H9 (cell line): ENCODE results near the gene SAP25. TPM values are rescaled to one million over a fixed set of nuclear protein-coding genes. Genes with fewer than 3 reads are reported as not detected.

Experiments used
- DNase-seq: peaks from one replicate; pipeline ENCODE4 v3.0.0-alpha.2; 2017
- H2AFZ ChIP-seq: one replicate; pipeline ENCODE4 v1.6.1; 2013; ENCODE audit warnings: mild to moderate bottlenecking, low read length, control low read depth, moderate library complexity
- H2AK5ac ChIP-seq: 2 replicates; pipeline ENCODE4 v1.6.1; 2013; ENCODE audit warnings: low read length, control low read depth, mixed read lengths; ENCODE audit not compliant: insufficient read length
- H2BK120ac ChIP-seq: one replicate; pipeline ENCODE4 v1.6.1; 2013; ENCODE audit warnings: low read depth, mild to moderate bottlenecking, low read length, control low read depth, inconsistent platforms; ENCODE audit not compliant: poor library complexity, severe bottlenecking
- H2BK12ac ChIP-seq: 2 replicates; pipeline ENCODE4 v1.6.1; 2013; ENCODE audit warnings: low read length, control low read depth, mixed read lengths, low read depth; ENCODE audit not compliant: insufficient read length
- H2BK15ac ChIP-seq: 2 replicates; pipeline ENCODE4 v1.6.1; 2013; ENCODE audit warnings: low read depth, low read length, control low read depth
- H2BK20ac ChIP-seq: one replicate; pipeline ENCODE4 v1.6.1; 2013; ENCODE audit warnings: low read depth, mild to moderate bottlenecking, low read length, control low read depth, inconsistent platforms; ENCODE audit not compliant: poor library complexity, severe bottlenecking
- H2BK5ac ChIP-seq: 2 replicates; pipeline ENCODE4 v1.6.1; 2013; ENCODE audit warnings: low read length, control low read depth, mixed read lengths; ENCODE audit not compliant: insufficient read length
- H3K14ac ChIP-seq: 2 replicates; pipeline ENCODE4 v1.6.1; 2013; ENCODE audit warnings: low read length, control low read depth; ENCODE audit not compliant: insufficient read depth
- H3K18ac ChIP-seq: 2 replicates; pipeline ENCODE4 v1.6.1; 2013; ENCODE audit warnings: low read depth, mild to moderate bottlenecking, mixed read lengths, low read length, control low read depth; ENCODE audit not compliant: insufficient read length
- H3K23ac ChIP-seq: 2 replicates; pipeline ENCODE4 v1.6.1; 2013; ENCODE audit warnings: low read length, control low read depth, mixed read lengths, low read depth; ENCODE audit not compliant: insufficient read length
- H3K23me2 ChIP-seq: 2 replicates; pipeline ENCODE4 v1.6.1; 2013; ENCODE audit warnings: low read depth, mild to moderate bottlenecking, mixed read lengths, low read length, control low read depth; ENCODE audit not compliant: insufficient read length, poor library complexity, severe bottlenecking
- H3K27ac ChIP-seq: 2 replicates; pipeline ENCODE4 v1.5.1; 2013; ENCODE audit warnings: low read length, control low read depth, mixed read lengths, low read depth; ENCODE audit not compliant: insufficient read length
- H3K27me3 ChIP-seq: 2 replicates; pipeline ENCODE4 v1.6.1; 2013; ENCODE audit warnings: low read length, control low read depth, inconsistent platforms; ENCODE audit not compliant: insufficient read depth
- H3K4ac ChIP-seq: 2 replicates; pipeline ENCODE4 v1.6.1; 2013; ENCODE audit warnings: low read depth, mild to moderate bottlenecking, control low read depth, inconsistent platforms, low read length, moderate library complexity
- H3K4me1 ChIP-seq: 2 replicates; pipeline ENCODE4 v1.6.1; 2013; ENCODE audit warnings: low read length, control low read depth, inconsistent platforms; ENCODE audit not compliant: insufficient read depth
- H3K4me2 ChIP-seq: 2 replicates; pipeline ENCODE4 v1.6.1; 2013; ENCODE audit warnings: low read length, control low read depth, mixed read lengths; ENCODE audit not compliant: insufficient read length, insufficient read depth
- H3K56ac ChIP-seq: 2 replicates; pipeline ENCODE4 v1.6.1; 2013; ENCODE audit warnings: low read depth, mild to moderate bottlenecking, mixed read lengths, low read length, control low read depth; ENCODE audit not compliant: insufficient read length
- H3K79me1 ChIP-seq: 2 replicates; pipeline ENCODE4 v1.6.1; 2013; ENCODE audit warnings: low read depth, mild to moderate bottlenecking, moderate library complexity, low read length, control low read depth, inconsistent platforms; ENCODE audit not compliant: insufficient read depth, poor library complexity, severe bottlenecking
- H3K79me2 ChIP-seq: 2 replicates; pipeline ENCODE4 v1.6.1; 2013; ENCODE audit warnings: low read length, control low read depth, inconsistent platforms; ENCODE audit not compliant: insufficient read depth
- H3K9ac ChIP-seq: 2 replicates; pipeline ENCODE4 v1.6.1; 2013; ENCODE audit warnings: low read length, control low read depth, mixed read lengths; ENCODE audit not compliant: insufficient read length; ENCODE audit errors: extremely low read depth
- H3K9me3 ChIP-seq: one replicate; pipeline ENCODE4 v1.6.1; 2013; ENCODE audit warnings: low read depth, low read length, inconsistent platforms; ENCODE audit not compliant: control insufficient read depth
- H3T11ph ChIP-seq: one replicate; pipeline ENCODE4 v1.6.1; 2013; ENCODE audit warnings: mild to moderate bottlenecking, low read length, control low read depth, inconsistent platforms
- H4K20me1 ChIP-seq: one replicate; pipeline ENCODE4 v1.6.1; 2013; ENCODE audit not compliant: control insufficient read depth, insufficient read length, insufficient read depth
- H4K5ac ChIP-seq: 2 replicates; pipeline ENCODE4 v1.6.1; 2013; ENCODE audit warnings: low read depth, mild to moderate bottlenecking, mixed read lengths, low read length, control low read depth; ENCODE audit not compliant: insufficient read length
- H4K8ac ChIP-seq: replicated peaks from 2 replicates; pipeline ENCODE4 v1.6.1; 2013; ENCODE audit warnings: low read length, control low read depth, mixed read lengths, low read depth; ENCODE audit not compliant: insufficient read length
- H4K91ac ChIP-seq: 2 replicates; pipeline ENCODE4 v1.6.1; 2013; ENCODE audit warnings: low read depth, mild to moderate bottlenecking, moderate library complexity, mixed read lengths, low read length, control low read depth; ENCODE audit not compliant: insufficient read length
- H3K27ac Mint-ChIP-seq, 3 experiments: 2 replicates in 2 of 3; 3 replicates in 1 of 3; pipeline ENCODE4 v1.8.0; 2020 to 2021; ENCODE audit warnings: mixed read lengths in 3 of 3, mild to moderate bottlenecking in 1 of 3, moderate library complexity in 1 of 3
- H3K27me3 Mint-ChIP-seq: 2 replicates; pipeline ENCODE4 v1.8.0; 2021; ENCODE audit warnings: low read depth, mild to moderate bottlenecking, moderate library complexity, mixed read lengths
- H3K36me3 Mint-ChIP-seq, 3 experiments: 2 replicates in 2 of 3; 3 replicates in 1 of 3; pipeline ENCODE4 v1.8.0; 2020 to 2021; ENCODE audit warnings: low read depth in 3 of 3, mixed read lengths in 3 of 3; ENCODE audit not compliant: insufficient read depth in 1 of 3
- H3K4me1 Mint-ChIP-seq, 2 experiments: 2 replicates each; pipeline ENCODE4 v1.8.0; 2020; ENCODE audit warnings: mixed read lengths in 2 of 2
- H3K4me3 Mint-ChIP-seq, 2 experiments: 2 replicates in 1 of 2; 3 replicates in 1 of 2; pipeline ENCODE4 v1.8.0; 2020 to 2021; ENCODE audit warnings: mild to moderate bottlenecking in 2 of 2, mixed read lengths in 2 of 2, moderate library complexity in 1 of 2
- H3K9me3 Mint-ChIP-seq, 2 experiments: 2 replicates in 1 of 2; 3 replicates in 1 of 2; pipeline ENCODE4 v1.8.0; 2020; ENCODE audit warnings: mild to moderate bottlenecking in 2 of 2, mixed read lengths in 2 of 2, moderate library complexity in 1 of 2
- WGBS: extraction: QIAGEN DNeasy Blood & Tissue Kit; methylation state at CpG from one replicate; pipeline ENCODE4 v1.1.7; 2013; ENCODE audit warnings: missing lambda C conversion rate, low lambda C conversion rate, mixed read lengths; ENCODE audit not compliant: insufficient read length; ENCODE audit errors: extremely low coverage; 5-methylcytosine and 5-hydroxymethylcytosine counted together
- total RNA-seq: library from RNA; stranded (reverse); gene quantifications from 2 replicates; pipeline ENCODE4 v1.2.1, GENCODE V29; 2021
- TF ChIP-seq, protein P1 (sequence below): fragments of 200-600 bp; sonication (generic); conservative IDR thresholded peaks from 3 replicates; pipeline ENCODE4 v1.8.0; 2021; ENCODE audit warnings: antibody characterized with exemption, mild to moderate bottlenecking

Gene SAP25
- total RNA-seq, 1 experiment from 2014 or later, result 4.2 TPM

DNA sequence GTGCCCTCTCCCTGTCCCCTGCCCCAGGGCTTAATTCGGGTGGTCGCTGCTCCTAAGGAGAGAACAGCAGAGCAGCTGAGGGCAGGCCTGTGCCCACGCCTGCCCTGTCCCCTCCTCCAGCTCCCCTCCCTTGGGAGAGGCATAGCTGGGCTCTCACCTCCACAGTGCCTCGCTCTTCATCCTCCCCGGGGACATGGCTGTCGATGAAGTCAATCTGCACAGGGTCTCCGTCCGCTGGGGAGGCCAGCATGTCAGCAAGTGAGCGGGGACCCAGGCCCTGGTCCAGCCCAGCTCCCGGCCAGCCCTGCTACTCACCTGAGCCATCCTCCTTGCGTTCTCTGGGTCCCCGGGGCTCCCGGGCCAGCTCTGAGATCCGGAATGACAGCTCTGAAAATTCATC lies 3.8 kb upstream of the SAP25 start:
- Mint-ChIP-seq H3K4me3 (no peak overlapping the region), H3K9me3 (no peaks in the 10 kb centered on the region), H3K4me1 (peaks cover 1 to 2% of the 10 kb centered on the region in 2 experiments), H3K36me3 (peaks cover 13 to 30% (median 26%) of the 10 kb centered on the region in 3 experiments; a peak in 6 of 7 replicates), H3K27ac (no peak overlapping the region), H3K27me3 (no peaks in the 10 kb centered on the region)
- Histone ChIP-seq H3K18ac (no peak overlapping the region), H3K79me1 (no peaks in the 10 kb centered on the region), H2BK15ac (no peak overlapping the region), H3K79me2 (no peaks in the 10 kb centered on the region), H3K4me2 (no peak overlapping the region), H3K9ac (no peak overlapping the region), H3K9me3 (no peaks in the 10 kb centered on the region), H3K56ac (no peak overlapping the region), H4K91ac (no peak overlapping the region), H3K27me3 (no peaks in the 10 kb centered on the region), H3K14ac (no peak overlapping the region), H2AK5ac (no peak overlapping the region), H2BK120ac (no peak overlapping the region), H2AFZ (no peak overlapping the region), H2BK12ac (no peak overlapping the region), H2BK5ac (no peak overlapping the region), H3K4ac (no peak overlapping the region), H3K27ac (no peak overlapping the region), H4K8ac (no peak overlapping the region), H2BK20ac (no peak overlapping the region), H3K4me1 (no peaks in the 10 kb centered on the region), H4K5ac (no peak overlapping the region), H3T11ph (no peak overlapping the region), H4K20me1 (no peaks in the 10 kb centered on the region), H3K23ac (no peak overlapping the region), H3K23me2 (no peaks in the 10 kb centered on the region)
- peak; percentile 14 for DNase-seq
- WGBS, result no CpG with 5 or more reads among the region's 14 CpGs
- TF ChIP-seq, protein P1, sequence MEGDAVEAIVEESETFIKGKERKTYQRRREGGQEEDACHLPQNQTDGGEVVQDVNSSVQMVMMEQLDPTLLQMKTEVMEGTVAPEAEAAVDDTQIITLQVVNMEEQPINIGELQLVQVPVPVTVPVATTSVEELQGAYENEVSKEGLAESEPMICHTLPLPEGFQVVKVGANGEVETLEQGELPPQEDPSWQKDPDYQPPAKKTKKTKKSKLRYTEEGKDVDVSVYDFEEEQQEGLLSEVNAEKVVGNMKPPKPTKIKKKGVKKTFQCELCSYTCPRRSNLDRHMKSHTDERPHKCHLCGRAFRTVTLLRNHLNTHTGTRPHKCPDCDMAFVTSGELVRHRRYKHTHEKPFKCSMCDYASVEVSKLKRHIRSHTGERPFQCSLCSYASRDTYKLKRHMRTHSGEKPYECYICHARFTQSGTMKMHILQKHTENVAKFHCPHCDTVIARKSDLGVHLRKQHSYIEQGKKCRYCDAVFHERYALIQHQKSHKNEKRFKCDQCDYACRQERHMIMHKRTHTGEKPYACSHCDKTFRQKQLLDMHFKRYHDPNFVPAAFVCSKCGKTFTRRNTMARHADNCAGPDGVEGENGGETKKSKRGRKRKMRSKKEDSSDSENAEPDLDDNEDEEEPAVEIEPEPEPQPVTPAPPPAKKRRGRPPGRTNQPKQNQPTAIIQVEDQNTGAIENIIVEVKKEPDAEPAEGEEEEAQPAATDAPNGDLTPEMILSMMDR, result no peak
